HL-60 (cell line): Measurements from ENCODE around the gene GSK3B.
A peak's percentile ranks its signal among the peaks of the same experiment; 100 is the strongest.

Experiments used
- DNase-seq, 2 experiments: peaks; one replicate each; pipeline ENCODE4 v3.0.0-alpha.2; 2010 to 2020; ENCODE audit warnings: low read depth in 1 of 2, low spot score in 1 of 2
- H3K27ac ChIP-seq: fragments of 250-450 bp; sonication (Bioruptor Pico); replicated peaks from 2 replicates; pipeline ENCODE4 v1.5.1; 2020; ENCODE audit warnings: mild to moderate bottlenecking, moderate library complexity
- H3K27me3 ChIP-seq: fragments of 250-450 bp; sonication (Bioruptor Pico); 2 replicates; pipeline ENCODE4 v1.5.1; 2021; ENCODE audit warnings: mild to moderate bottlenecking, moderate library complexity; ENCODE audit not compliant: insufficient read depth, poor library complexity, severe bottlenecking
- H3K4me3 ChIP-seq: replicated peaks from 2 replicates; pipeline ENCODE4 v1.5.1; 2011; ENCODE audit warnings: mild to moderate bottlenecking, control low read depth, low read length; ENCODE audit not compliant: insufficient read depth
- GABPA ChIP-seq: IDR thresholded peaks from 2 replicates; pipeline ENCODE4 v1.6.1; 2012; ENCODE audit warnings: low read depth
- POLR2AphosphoS5 ChIP-seq: IDR thresholded peaks from 2 replicates; pipeline ENCODE4 v1.6.1; 2012; ENCODE audit warnings: low read depth
- SPI1 ChIP-seq: IDR thresholded peaks from 2 replicates; pipeline ENCODE4 v1.6.1; 2012; ENCODE audit warnings: low read depth, mild to moderate bottlenecking, borderline replicate concordance
- TF ChIP-seq, protein P1 (sequence below): IDR thresholded peaks from one replicate; pipeline ENCODE4 v1.5.1; 2011; ENCODE audit warnings: low read length, control low read depth, inconsistent platforms; ENCODE audit not compliant: insufficient read depth
- TF ChIP-seq, protein P2 (sequence below): IDR thresholded peaks from 2 replicates; pipeline ENCODE4 v1.6.1; 2012; ENCODE audit warnings: low read depth; ENCODE audit not compliant: insufficient replicate concordance

The GSK3B gene

DNA sequence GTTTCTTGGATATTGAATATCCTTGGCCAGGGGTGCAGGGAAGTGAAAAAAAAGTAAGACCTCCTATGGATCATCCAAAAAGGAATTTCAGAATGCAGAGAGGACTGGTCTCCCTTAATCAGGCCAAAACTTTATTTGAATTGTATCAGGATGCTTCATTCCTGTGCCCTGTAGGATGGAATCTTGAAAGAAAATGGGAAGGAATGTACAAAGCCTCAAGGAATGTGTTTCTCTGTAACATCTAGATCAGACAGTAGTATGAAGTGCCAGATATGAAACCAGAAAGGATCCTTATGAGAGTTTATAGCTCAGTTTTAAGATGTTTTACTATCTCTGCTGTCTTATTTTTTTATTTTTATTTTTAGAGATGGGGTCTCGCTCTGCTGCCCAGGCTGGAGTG lies 6.5 kb upstream of the GSK3B start:
- no peak for TF ChIP-seq SPI1
- TF ChIP-seq POLR2AphosphoS5 = no peak
- TF ChIP-seq, protein P1, sequence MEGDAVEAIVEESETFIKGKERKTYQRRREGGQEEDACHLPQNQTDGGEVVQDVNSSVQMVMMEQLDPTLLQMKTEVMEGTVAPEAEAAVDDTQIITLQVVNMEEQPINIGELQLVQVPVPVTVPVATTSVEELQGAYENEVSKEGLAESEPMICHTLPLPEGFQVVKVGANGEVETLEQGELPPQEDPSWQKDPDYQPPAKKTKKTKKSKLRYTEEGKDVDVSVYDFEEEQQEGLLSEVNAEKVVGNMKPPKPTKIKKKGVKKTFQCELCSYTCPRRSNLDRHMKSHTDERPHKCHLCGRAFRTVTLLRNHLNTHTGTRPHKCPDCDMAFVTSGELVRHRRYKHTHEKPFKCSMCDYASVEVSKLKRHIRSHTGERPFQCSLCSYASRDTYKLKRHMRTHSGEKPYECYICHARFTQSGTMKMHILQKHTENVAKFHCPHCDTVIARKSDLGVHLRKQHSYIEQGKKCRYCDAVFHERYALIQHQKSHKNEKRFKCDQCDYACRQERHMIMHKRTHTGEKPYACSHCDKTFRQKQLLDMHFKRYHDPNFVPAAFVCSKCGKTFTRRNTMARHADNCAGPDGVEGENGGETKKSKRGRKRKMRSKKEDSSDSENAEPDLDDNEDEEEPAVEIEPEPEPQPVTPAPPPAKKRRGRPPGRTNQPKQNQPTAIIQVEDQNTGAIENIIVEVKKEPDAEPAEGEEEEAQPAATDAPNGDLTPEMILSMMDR = no peak
- no peak for TF ChIP-seq GABPA
- TF ChIP-seq, protein P2, sequence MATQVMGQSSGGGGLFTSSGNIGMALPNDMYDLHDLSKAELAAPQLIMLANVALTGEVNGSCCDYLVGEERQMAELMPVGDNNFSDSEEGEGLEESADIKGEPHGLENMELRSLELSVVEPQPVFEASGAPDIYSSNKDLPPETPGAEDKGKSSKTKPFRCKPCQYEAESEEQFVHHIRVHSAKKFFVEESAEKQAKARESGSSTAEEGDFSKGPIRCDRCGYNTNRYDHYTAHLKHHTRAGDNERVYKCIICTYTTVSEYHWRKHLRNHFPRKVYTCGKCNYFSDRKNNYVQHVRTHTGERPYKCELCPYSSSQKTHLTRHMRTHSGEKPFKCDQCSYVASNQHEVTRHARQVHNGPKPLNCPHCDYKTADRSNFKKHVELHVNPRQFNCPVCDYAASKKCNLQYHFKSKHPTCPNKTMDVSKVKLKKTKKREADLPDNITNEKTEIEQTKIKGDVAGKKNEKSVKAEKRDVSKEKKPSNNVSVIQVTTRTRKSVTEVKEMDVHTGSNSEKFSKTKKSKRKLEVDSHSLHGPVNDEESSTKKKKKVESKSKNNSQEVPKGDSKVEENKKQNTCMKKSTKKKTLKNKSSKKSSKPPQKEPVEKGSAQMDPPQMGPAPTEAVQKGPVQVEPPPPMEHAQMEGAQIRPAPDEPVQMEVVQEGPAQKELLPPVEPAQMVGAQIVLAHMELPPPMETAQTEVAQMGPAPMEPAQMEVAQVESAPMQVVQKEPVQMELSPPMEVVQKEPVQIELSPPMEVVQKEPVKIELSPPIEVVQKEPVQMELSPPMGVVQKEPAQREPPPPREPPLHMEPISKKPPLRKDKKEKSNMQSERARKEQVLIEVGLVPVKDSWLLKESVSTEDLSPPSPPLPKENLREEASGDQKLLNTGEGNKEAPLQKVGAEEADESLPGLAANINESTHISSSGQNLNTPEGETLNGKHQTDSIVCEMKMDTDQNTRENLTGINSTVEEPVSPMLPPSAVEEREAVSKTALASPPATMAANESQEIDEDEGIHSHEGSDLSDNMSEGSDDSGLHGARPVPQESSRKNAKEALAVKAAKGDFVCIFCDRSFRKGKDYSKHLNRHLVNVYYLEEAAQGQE = no peak
- H3K4me3 ChIP-seq = no peak overlapping the region
- no peaks in the 10 kb centered on the region for H3K27me3 ChIP-seq
- H3K27ac ChIP-seq = no peak overlapping the region
- DNase-seq = no peak

DNA sequence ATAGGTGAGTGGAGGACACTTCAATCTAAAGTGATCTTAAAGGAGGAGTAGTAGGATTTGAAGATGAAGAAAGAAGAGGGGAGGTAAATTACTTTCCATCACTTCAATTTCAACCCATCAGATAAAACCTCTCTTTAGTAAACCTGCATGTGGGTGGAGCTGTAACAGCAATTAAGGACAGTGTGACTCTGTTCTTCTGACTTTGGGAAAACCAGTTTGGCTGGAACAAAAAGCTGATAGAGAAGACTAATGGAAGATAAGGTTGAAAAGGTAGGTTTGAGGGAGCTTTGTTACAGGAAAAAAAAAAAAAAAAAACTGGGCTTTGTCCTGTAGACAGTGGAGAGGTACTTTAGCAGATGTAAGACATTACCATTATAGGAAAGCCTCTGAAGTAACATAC lies 4.5 kb upstream of the GSK3B start:
- no peak for TF ChIP-seq SPI1
- no peak for TF ChIP-seq GABPA
- TF ChIP-seq, protein P2 = no peak
- TF ChIP-seq POLR2AphosphoS5 = no peak
- TF ChIP-seq, protein P1 = no peak
- no peak overlapping the region for H3K27ac ChIP-seq

DNA sequence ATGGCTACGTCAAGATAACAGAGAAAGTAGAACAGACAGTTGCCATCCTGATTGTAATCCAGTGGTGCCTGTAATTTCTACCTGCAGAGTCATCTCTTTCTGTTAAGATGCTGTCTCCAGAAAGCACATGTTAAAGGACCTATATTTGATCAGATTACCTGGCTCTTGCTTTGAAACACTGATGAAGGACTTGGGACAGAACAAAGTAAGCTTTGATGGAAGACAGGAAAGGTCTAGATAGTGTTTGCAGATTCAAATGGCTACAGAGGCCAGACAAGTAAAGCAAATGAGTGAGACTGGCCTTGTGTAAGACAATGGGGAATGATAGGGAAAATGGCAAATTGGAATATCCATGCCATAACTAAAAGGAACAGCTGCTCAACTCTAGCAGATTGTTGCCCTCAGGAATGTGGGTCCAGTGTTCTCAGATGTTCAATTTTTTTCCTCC lies 1.8 kb upstream of the GSK3B start:
- no peaks in the 10 kb centered on the region for H3K27me3 ChIP-seq
- peak overlapping the region; percentile 53 for H3K4me3 ChIP-seq
- DNase-seq = no peak
- peak overlapping the region; percentile 99 for H3K27ac ChIP-seq
- TF ChIP-seq SPI1 (no peak), POLR2AphosphoS5 (no peak), GABPA (no peak)
- TF ChIP-seq, protein P1 = no peak
- TF ChIP-seq, protein P2 = no peak

More for the DNA sequence above, 4.5 kb upstream of the GSK3B start:
- DNase-seq = no peak
- H3K4me3 ChIP-seq = no peak overlapping the region
- no peaks in the 10 kb centered on the region for H3K27me3 ChIP-seq
